DMS114 treated with DMSO at 0.1 percent for 48 hours (cell line): Measurements from ENCODE around the gene GOT2.
"Not testable (repeated sequence)": the region's sequence is repeated elsewhere in the genome, so short reads cannot be mapped to it uniquely, and the experiment has no call there.

ENCODE experiments used
- DNase-seq: peaks from one replicate; lab custom pipeline; 2025; ENCODE audit not compliant: unreplicated experiment; lab: John Stamatoyannopoulos, UW

The GOT2 gene

GRCh38 chr16:58733671-58734458, at the start of gene GOT2:
Gene GOT2, minus strand, starts transcription at chr16:58734316. Its CDS starts 88 bp downstream, at chr16:58734228.
- DNase-seq = peak; percentile 69

DNA sequence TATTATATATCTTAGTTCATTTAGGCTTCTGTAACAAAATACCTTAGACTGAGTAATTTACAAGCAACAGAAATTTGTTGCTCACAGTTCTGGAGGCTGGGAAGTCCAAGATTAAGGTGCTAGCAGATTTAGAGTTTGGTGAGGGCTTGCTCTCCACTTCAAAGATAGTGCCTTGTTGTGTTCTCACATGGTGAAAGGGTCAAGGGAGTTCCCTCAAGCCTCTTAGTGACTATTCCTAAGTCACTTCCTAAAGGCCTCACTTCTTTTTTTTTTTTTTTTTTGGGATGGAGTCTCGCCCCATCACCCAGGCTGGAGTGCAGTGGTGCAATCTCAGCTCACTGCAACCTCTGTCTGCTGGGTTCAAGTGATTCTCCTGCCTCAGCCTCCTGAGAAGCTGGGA, 45.2 kb upstream of the GOT2 start:
- DNase-seq = not testable (repeated sequence)

DNA sequence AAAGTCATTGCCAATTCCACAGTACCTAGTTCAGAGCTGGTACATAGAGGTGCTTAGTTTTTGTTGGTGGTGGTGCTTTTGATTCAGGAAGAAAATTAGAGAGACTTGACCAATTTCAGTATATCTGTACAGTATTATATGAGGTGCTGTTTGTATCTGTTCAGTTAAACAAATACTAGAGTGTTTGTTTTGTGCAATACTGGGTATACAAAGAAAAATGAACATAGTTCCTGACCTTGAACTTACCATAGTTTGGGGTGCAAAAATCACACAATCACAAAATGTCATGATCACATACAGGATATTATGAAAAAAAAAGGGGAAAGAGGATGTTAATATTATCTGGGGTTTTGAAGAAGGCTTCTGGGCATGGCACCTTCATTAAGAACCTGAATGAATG, 39.8 kb upstream of the GOT2 start:
- DNase-seq = no peak

DNA sequence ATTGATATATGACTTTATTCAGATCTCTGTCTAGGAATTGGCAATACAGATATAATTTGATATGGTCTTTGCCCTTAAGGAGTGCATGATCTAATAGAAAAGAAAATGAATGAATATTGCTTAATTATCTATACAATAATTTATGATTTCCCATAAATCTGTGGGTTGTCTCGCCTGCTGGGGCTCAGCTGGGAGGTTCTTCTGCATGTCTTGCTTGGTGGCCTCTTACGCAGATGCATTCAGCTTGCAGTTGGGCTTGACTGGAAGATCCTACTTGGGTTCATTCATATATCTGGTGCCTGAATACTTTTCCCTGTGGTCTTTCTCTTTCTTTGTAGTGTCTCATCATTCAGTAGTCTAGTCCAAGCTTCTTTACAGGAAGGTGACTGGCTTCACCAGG, 34.0 kb upstream of the GOT2 start:
- DNase-seq = no peak

GRCh38 chr16:58767581-58767980, 33.5 kb upstream of the GOT2 start:
- DNase-seq = no peak

DNA sequence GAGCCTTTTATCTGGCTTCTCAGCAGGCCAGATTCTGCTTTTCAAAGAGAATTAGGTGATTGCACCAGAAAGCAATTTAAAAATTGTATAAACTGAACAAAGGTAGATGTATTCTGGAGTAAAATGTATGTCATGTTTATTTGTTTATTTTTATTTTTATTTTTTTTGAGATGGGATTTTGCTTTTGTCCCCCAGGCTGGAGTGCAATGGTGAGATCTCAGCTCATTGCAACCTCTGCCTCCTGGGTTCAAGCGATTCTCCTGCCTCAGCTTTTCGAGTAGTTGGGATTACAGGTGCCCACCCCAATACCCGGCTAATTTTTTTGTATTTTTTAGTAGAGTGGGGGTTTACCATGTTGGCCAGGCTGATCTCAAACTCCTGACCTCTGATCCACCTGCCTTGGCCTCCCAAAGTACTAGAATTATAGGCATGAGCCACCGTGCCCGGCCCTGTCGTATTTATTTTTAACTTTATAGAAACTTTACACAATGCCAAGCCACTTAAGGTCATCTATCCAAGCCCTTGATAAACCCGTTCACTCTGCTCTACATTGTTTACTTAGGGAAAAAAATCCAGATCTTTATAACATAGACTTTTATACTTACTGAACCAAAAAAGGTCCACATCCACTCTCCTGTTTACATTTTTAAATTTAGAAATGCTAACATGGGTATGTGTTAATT, 22.7 kb upstream of the GOT2 start:
- DNase-seq = no peak

GRCh38 chr16:58755989-58756649, 22.0 kb upstream of the GOT2 start:
- DNase-seq = peak; percentile 83

GRCh38 chr16:58753711-58754134, 19.6 kb upstream of the GOT2 start:
- no peak for DNase-seq

DNA sequence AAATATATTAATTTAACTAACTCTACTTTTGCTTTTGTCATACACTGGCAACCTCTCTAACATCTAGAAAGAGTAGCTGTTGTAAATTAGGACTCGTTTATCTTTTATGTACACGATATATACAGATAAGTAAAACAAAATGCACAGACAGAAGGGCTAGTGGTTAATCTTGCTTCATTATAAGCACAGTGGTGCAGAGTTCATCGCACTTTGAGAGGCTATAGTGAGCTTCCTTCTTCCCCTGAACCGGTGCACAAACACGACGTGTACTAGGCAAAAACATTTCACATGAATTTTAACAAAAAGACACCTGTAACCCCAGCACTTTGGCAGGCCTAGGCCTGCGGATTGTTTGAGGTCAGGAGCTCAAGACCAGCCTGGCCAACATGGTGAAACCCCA, 10.4 kb upstream of the GOT2 start:
- DNase-seq = no peak

DNA sequence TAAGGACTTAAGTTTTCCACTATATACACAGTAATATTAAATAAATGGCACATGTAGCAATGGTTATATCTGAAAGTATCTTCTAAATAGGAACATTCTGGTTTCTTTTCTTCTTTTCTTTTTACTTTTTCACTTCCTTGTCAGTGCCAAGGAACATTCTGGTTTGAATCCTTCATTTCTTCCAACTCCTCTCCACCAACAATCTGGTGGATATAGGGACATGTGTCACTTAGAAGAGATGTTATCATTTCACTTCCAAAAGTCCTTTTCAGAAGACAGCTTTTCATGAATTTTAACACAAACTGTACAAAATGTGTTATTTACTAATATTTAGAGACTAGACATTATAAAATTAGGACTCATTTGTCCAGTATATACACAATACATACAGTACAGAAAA, 7.9 kb upstream of the GOT2 start:
- no peak for DNase-seq

- no peak for DNase-seq
Observed at GRCh38 chr16:58741166-58741565, 7.0 kb upstream of the GOT2 start.

- DNase-seq = no peak
Observed at GRCh38 chr16:58738672-58739296, 4.7 kb upstream of the GOT2 start.

GRCh38 chr16:58736341-58736740, 2.2 kb upstream of the GOT2 start:
- DNase-seq = not testable (repeated sequence)

GRCh38 chr16:58734459-58734787, 307 bp upstream of the GOT2 start:
- no peak for DNase-seq

GRCh38 chr16:58733248-58733670, 857 bp downstream of the GOT2 start:
- no peak for DNase-seq

DNA sequence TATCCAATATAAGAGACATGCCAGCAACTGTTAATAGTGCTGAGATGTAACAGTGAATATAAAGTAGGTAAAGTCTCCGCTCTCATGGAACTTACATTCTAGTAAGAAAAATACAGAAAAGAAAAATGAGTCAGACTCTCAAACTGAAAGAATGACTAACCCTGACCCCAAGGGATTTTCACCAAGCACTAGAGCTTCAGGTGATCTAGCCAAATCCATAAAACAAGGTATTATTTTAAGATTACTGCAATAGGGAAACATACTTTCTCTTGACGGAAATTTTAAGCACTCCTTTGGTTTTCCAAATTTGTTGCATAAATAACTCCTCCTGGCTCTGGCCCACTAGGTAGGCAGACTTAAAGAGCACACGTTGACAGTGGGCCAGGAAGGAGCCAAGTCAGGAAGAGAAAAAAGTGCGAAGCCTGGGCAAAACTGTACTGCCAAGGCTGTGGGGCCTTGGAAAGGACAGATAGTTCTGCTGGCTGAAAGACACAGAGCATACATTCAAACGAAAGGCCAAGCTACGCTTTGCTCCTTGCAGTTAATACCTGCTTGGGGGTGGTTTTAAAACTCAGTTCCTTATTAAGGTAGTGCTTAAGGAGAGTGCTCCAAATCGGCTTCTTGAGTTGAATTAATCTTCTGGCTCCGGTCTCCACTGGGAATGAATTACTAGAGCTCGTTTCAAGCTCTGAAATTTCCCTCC, 1.4 kb downstream of the GOT2 start:
- DNase-seq = no peak

GRCh38 chr16:58730724-58731370, 3.3 kb downstream of the GOT2 start:
- no peak for DNase-seq

GRCh38 chr16:58727796-58728568, 6.1 kb downstream of the GOT2 start:
- no peak for DNase-seq

DNA sequence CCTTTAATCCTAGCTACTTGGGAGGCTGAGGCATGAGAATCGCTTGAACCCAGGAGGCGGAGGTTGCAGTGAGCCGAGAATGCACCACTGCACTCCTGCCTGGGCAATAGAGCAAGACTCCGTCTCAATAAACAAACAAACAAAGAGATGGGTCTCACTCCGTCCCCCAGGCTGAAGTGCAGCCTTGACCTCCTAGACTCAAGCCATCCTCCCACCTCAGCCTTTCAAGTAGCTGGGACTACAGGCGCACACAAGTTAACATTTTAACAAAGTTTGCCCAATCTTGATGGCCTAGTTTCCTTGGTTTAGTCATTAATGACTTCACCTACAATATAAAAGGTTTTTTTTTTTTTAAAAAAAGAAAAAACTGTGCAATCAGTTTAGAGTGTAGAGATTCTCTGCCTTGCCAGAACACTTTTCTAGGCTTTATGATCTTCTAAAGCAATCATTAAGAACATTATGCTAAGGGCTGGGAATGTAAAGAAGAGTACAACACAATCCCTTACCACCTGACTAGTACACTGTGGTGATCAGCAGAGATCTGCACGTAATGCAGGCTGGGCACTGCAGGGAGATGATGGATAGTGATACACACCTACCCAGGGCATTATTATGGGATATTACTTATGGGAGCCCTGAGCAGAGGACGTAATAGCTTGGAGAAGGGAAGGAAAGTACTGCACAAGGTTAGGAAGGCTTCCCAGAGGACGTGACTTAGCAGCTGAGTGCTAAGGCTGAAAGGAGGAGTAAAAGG, 6.9 kb downstream of the GOT2 start:
- no peak for DNase-seq
